ENCODE results near the gene UACA. TPM values are rescaled to one million over a fixed set of nuclear protein-coding genes. Genes with fewer than 3 reads are reported as not detected.

UACA gene
- total and polyA plus RNA-seq, 7 experiments from 2014 or later, result 0.14 to 2.1 (median 0.42) TPM; not detected in 1

- Histone ChIP-seq H3K36me3 (ENCODE audit: control insufficient read depth in 2 of 3, insufficient read depth in 3 of 3, low read length in 3 of 3) (no peaks in the 10 kb centered on the region), H3K4me3 (ENCODE audit: low read length) (no peak overlapping the region), H3K27ac (ENCODE audit: low read depth, low read length) (no peak overlapping the region), H3K4me1 (ENCODE audit: control insufficient read depth in 2 of 2, insufficient read depth in 2 of 2, low read length in 2 of 2) (no peaks in the 10 kb centered on the region), H3K9me3 (ENCODE audit: control insufficient read depth in 2 of 3, low read length in 3 of 3) (no peaks in the 10 kb centered on the region), H3K27me3 (ENCODE audit: control insufficient read depth in 2 of 2, insufficient read depth in 2 of 2, low read length in 2 of 2) (peaks cover 0 to 3% of the 10 kb centered on the region in 2 donors)
- DNase-seq (no peak), ATAC-seq (no peak)
- peaks cover 0 to 2% (median 0%) of the 10 kb centered on the region in 7 donors for H3K4me1 Mint-ChIP-seq
- CTCF ChIA-PET, result no interaction called here
- H3K27me3 Mint-ChIP-seq, result peaks cover 13 to 68% (median 21%) of the 10 kb centered on the region in 5 donors
- no peak overlapping the region for H3K4me3 Mint-ChIP-seq
- no peaks in the 10 kb centered on the region for H3K36me3 Mint-ChIP-seq
- intact Hi-C loops (cut with micrococcal nuclease), result no loop called here
- H3K9me3 Mint-ChIP-seq, result no peaks in the 10 kb centered on the region
- POLR2A ChIA-PET, result no interaction called here
- H3K27ac Mint-ChIP-seq, result no peak overlapping the region
These were observed 116.0 kb downstream of the UACA start for GRCh38 chr15:70647396-70647795.

- DNase-seq (no peak), ATAC-seq (no peak)
- no peak overlapping the region for H3K4me3 ChIP-seq (ENCODE audit: low read length)
- Mint-ChIP-seq H3K4me1 (peaks cover 0 to 2% (median 0%) of the 10 kb centered on the region in 7 donors), H3K27me3 (peaks cover 13 to 62% (median 21%) of the 10 kb centered on the region in 5 donors), H3K4me3 (no peak overlapping the region), H3K9me3 (no peaks in the 10 kb centered on the region), H3K27ac (no peak overlapping the region), H3K36me3 (no peaks in the 10 kb centered on the region)
- H3K27ac ChIP-seq (ENCODE audit: low read depth, low read length), result no peak overlapping the region
- ChIA-PET POLR2A (no interaction called here), CTCF (no interaction called here)
- H3K36me3 ChIP-seq (ENCODE audit: control insufficient read depth in 2 of 3, insufficient read depth in 3 of 3, low read length in 3 of 3), result no peaks in the 10 kb centered on the region
- no peaks in the 10 kb centered on the region for H3K9me3 ChIP-seq (ENCODE audit: control insufficient read depth in 2 of 3, low read length in 3 of 3)
- intact Hi-C loops (cut with micrococcal nuclease), result no loop called here
- H3K27me3 ChIP-seq (ENCODE audit: control insufficient read depth in 2 of 2, insufficient read depth in 2 of 2, low read length in 2 of 2), result peaks cover 0 to 3% of the 10 kb centered on the region in 2 donors
- no peaks in the 10 kb centered on the region for H3K4me1 ChIP-seq (ENCODE audit: control insufficient read depth in 2 of 2, insufficient read depth in 2 of 2, low read length in 2 of 2)
These were observed 117.2 kb downstream of the UACA start for GRCh38 chr15:70646169-70646568.

GRCh38 chr15:70643783-70644125 is 119.6 kb downstream of the UACA start:
- ChIA-PET POLR2A (no interaction called here), CTCF (interaction anchor here (0.6 kb wide), 1 partner anchor 9 kb away, joined by 5 read pairs; no protein-coding TSS in a partner anchor)
- ATAC-seq, result no peak
- Histone ChIP-seq H3K4me3 (ENCODE audit: low read length) (no peak overlapping the region), H3K4me1 (ENCODE audit: control insufficient read depth in 2 of 2, insufficient read depth in 2 of 2, low read length in 2 of 2) (no peaks in the 10 kb centered on the region), H3K9me3 (ENCODE audit: control insufficient read depth in 2 of 3, low read length in 3 of 3) (no peaks in the 10 kb centered on the region), H3K36me3 (ENCODE audit: control insufficient read depth in 2 of 3, insufficient read depth in 3 of 3, low read length in 3 of 3) (no peaks in the 10 kb centered on the region), H3K27me3 (ENCODE audit: control insufficient read depth in 2 of 2, insufficient read depth in 2 of 2, low read length in 2 of 2) (peaks cover 0 to 3% of the 10 kb centered on the region in 2 donors), H3K27ac (ENCODE audit: low read depth, low read length) (no peak overlapping the region)
- DNase-seq, result no peak
- Mint-ChIP-seq H3K27me3 (peaks cover 13 to 51% (median 15%) of the 10 kb centered on the region in 5 donors), H3K36me3 (no peaks in the 10 kb centered on the region), H3K4me1 (peaks cover 0 to 3% (median 0%) of the 10 kb centered on the region in 7 donors), H3K9me3 (no peaks in the 10 kb centered on the region), H3K27ac (no peak overlapping the region), H3K4me3 (no peak overlapping the region)
- intact Hi-C loops (cut with micrococcal nuclease), result no loop called here

- no peaks in the 10 kb centered on the region for H3K4me1 ChIP-seq (ENCODE audit: control insufficient read depth in 2 of 2, insufficient read depth in 2 of 2, low read length in 2 of 2)
- ATAC-seq (no peak), DNase-seq (no peak)
- H3K36me3 ChIP-seq (ENCODE audit: control insufficient read depth in 2 of 3, insufficient read depth in 3 of 3, low read length in 3 of 3), result no peaks in the 10 kb centered on the region
- Mint-ChIP-seq H3K27me3 (peaks cover 13 to 51% (median 15%) of the 10 kb centered on the region in 5 donors), H3K4me1 (peaks cover 0 to 3% (median 0%) of the 10 kb centered on the region in 7 donors), H3K4me3 (no peak overlapping the region), H3K27ac (no peak overlapping the region), H3K36me3 (no peaks in the 10 kb centered on the region), H3K9me3 (no peaks in the 10 kb centered on the region)
- ChIA-PET POLR2A (no interaction called here), CTCF (interaction anchor here (0.6 kb wide), 1 partner anchor 10 kb away, joined by 5 read pairs; no protein-coding TSS in a partner anchor)
- no peak overlapping the region for H3K4me3 ChIP-seq (ENCODE audit: low read length)
- H3K9me3 ChIP-seq (ENCODE audit: control insufficient read depth in 2 of 3, low read length in 3 of 3), result no peaks in the 10 kb centered on the region
- intact Hi-C loops (cut with micrococcal nuclease), result no loop called here
- peaks cover 0 to 3% of the 10 kb centered on the region in 2 donors for H3K27me3 ChIP-seq (ENCODE audit: control insufficient read depth in 2 of 2, insufficient read depth in 2 of 2, low read length in 2 of 2)
- no peak overlapping the region for H3K27ac ChIP-seq (ENCODE audit: low read depth, low read length)
These were observed 120.1 kb downstream of the UACA start for GRCh38 chr15:70643106-70643782.

- peaks cover 0 to 8% of the 10 kb centered on the region in 2 donors for H3K4me1 ChIP-seq (ENCODE audit: control insufficient read depth in 2 of 2, insufficient read depth in 2 of 2, low read length in 2 of 2)
- Mint-ChIP-seq H3K4me1 (peaks cover 10 to 28% (median 17%) of the 10 kb centered on the region in 7 donors), H3K36me3 (no peaks in the 10 kb centered on the region), H3K27me3 (peaks cover 4 to 40% (median 15%) of the 10 kb centered on the region in 5 donors), H3K27ac (no peak overlapping the region), H3K4me3 (no peak overlapping the region), H3K9me3 (no peaks in the 10 kb centered on the region)
- peak; percentile 24 for ATAC-seq
- no peaks in the 10 kb centered on the region for H3K9me3 ChIP-seq (ENCODE audit: control insufficient read depth in 2 of 3, low read length in 3 of 3)
- no peak overlapping the region for H3K4me3 ChIP-seq (ENCODE audit: low read length)
- no peak overlapping the region for H3K27ac ChIP-seq (ENCODE audit: low read depth, low read length)
- ChIA-PET POLR2A (no interaction called here), CTCF (interaction anchor here (0.6 to 1.0 kb wide), 3 partner anchors 31 to 170 kb away, joined by 3 read pairs; no protein-coding TSS in a partner anchor)
- no peaks in the 10 kb centered on the region for H3K27me3 ChIP-seq (ENCODE audit: control insufficient read depth in 2 of 2, insufficient read depth in 2 of 2, low read length in 2 of 2)
- intact Hi-C loops (cut with micrococcal nuclease), result no loop called here
- no peaks in the 10 kb centered on the region for H3K36me3 ChIP-seq (ENCODE audit: control insufficient read depth in 2 of 3, insufficient read depth in 3 of 3, low read length in 3 of 3)
- DNase-seq, result no peak
These were observed 126.7 kb downstream of the UACA start for GRCh38 chr15:70636540-70637165.

GRCh38 chr15:70635895-70636294 is 127.5 kb downstream of the UACA start:
- Mint-ChIP-seq H3K4me3 (no peak overlapping the region), H3K36me3 (no peaks in the 10 kb centered on the region), H3K27me3 (peaks cover 4 to 43% (median 15%) of the 10 kb centered on the region in 5 donors), H3K27ac (no peak overlapping the region), H3K4me1 (peaks cover 10 to 28% (median 21%) of the 10 kb centered on the region in 7 donors), H3K9me3 (no peaks in the 10 kb centered on the region)
- POLR2A ChIA-PET, result no interaction called here
- no peaks in the 10 kb centered on the region for H3K27me3 ChIP-seq (ENCODE audit: control insufficient read depth in 2 of 2, insufficient read depth in 2 of 2, low read length in 2 of 2)
- no peak overlapping the region for H3K4me3 ChIP-seq (ENCODE audit: low read length)
- intact Hi-C loops (cut with micrococcal nuclease), result no loop called here
- H3K4me1 ChIP-seq (ENCODE audit: control insufficient read depth in 2 of 2, insufficient read depth in 2 of 2, low read length in 2 of 2), result peaks cover 0 to 8% of the 10 kb centered on the region in 2 donors
- ATAC-seq (no peak), DNase-seq (no peak)
- CTCF ChIA-PET, result no interaction called here
- H3K36me3 ChIP-seq (ENCODE audit: control insufficient read depth in 2 of 3, insufficient read depth in 3 of 3, low read length in 3 of 3), result no peaks in the 10 kb centered on the region
- H3K9me3 ChIP-seq (ENCODE audit: control insufficient read depth in 2 of 3, low read length in 3 of 3), result no peaks in the 10 kb centered on the region
- H3K27ac ChIP-seq (ENCODE audit: low read depth, low read length), result no peak overlapping the region
